GM21723 (cell line): ENCODE results near the gene TMPRSS5.
A peak's percentile ranks its signal among the peaks of the same experiment; 100 is the strongest.
"Not testable (repeated sequence)": the region's sequence is repeated elsewhere in the genome, so short reads cannot be mapped to it uniquely, and the experiment has no call there.

Experiments
- ATAC-seq: cut with Tn5 transposase; IDR thresholded peaks from one replicate; pipeline ENCODE4 v1.9.1; 2021; ENCODE audit warnings: mild to moderate bottlenecking, moderate library complexity; ENCODE audit not compliant: unreplicated experiment

TMPRSS5 gene

DNA sequence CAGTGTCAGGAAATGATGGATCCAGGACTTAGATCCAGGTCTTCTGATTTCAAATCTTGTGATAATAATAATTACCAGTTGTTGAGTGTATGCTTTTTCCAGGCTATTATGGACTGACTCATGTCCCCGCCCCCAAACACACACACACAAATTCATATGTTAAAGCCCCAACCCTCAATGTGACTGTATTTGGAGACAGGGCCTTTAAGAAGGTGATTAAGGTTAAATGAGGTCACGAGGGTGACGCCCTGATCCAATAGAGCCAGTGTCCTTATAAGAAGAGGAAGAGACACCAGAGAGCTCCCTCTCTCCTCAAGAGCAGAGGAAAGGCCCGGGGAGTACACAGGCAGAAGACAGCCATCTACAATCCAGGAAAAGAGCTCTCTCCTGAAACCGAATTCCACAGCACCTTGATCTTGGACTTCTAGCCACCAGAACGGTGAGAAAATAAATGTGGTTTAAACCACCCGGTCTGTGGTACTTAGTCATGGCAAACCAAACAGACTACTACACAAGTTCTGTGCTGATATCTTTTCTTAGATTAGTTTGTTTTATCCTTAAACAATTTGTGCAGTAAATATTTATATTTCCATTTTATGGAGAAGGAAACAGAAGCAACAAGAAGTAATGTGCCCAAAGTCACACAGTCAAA, 8.2 kb downstream of the TMPRSS5 start:
- ATAC-seq = no peak

GRCh38 chr11:113697111-113697510, 9.0 kb downstream of the TMPRSS5 start:
- no peak for ATAC-seq

GRCh38 chr11:113695207-113695606, 10.9 kb downstream of the TMPRSS5 start:
- ATAC-seq = no peak

- no peak for ATAC-seq
These were observed 11.7 kb downstream of the TMPRSS5 start for GRCh38 chr11:113694390-113694789.

DNA sequence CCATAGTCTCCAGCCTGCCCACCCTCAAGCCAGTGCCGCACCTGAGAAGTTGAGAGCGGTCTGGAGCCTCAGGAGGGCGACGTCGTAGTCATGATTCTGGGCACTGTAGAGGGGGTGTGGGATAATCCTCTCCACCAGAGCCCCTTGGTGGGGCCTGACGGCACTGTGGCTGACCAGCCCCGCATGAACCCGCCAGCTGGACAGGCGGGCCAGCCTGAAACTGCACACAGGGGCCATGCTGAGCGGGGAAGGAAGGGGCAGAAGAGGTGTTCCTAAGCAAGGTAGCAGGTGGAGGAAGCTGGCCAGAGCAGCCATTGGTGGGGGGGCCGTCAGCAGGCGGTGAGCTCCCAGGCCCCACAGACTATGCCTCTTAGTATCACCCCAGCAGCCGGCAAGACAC, 13.1 kb downstream of the TMPRSS5 start:
- no peak for ATAC-seq

GRCh38 chr11:113690619-113691569, 15.2 kb downstream of the TMPRSS5 start:
- ATAC-seq = no peak

GRCh38 chr11:113689768-113690618, 16.1 kb downstream of the TMPRSS5 start:
- no peak for ATAC-seq

GRCh38 chr11:113685654-113686359, 20.3 kb downstream of the TMPRSS5 start:
- no peak for ATAC-seq

- ATAC-seq = no peak
These were observed 21.6 kb downstream of the TMPRSS5 start for GRCh38 chr11:113684496-113684895.

- ATAC-seq = no peak
These were observed 22.5 kb downstream of the TMPRSS5 start for GRCh38 chr11:113683481-113684046.

GRCh38 chr11:113681711-113682413, 24.2 kb downstream of the TMPRSS5 start:
- ATAC-seq = no peak

- ATAC-seq = no peak
These were observed 24.8 kb downstream of the TMPRSS5 start for GRCh38 chr11:113681282-113681681.

DNA sequence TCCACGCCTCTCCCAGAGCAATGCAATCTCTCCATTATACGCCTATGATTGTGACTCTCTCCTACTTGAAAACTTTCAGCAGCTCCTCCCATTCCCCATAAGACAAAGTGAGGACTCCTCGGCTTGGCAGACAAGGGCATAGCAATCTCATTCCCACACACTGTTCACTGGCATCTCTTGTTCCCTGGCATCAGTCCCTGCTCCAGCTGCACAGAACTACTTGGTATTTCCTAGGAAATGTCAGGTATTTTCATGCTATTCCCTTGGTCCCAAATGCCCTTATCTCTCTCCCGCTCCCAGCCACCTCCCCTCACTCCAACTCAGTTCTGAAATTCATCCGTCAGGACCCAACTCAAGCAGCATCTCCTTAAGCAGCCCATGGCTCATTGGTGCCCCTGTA, 28.4 kb downstream of the TMPRSS5 start:
- no peak for ATAC-seq

- peak; percentile 15 for ATAC-seq
These were observed 30.5 kb downstream of the TMPRSS5 start for GRCh38 chr11:113675565-113675964.

- ATAC-seq = peak; percentile 93
These were observed 31.0 kb downstream of the TMPRSS5 start for GRCh38 chr11:113675003-113675561.

GRCh38 chr11:113674397-113674685, 31.8 kb downstream of the TMPRSS5 start:
- ATAC-seq = no peak

DNA sequence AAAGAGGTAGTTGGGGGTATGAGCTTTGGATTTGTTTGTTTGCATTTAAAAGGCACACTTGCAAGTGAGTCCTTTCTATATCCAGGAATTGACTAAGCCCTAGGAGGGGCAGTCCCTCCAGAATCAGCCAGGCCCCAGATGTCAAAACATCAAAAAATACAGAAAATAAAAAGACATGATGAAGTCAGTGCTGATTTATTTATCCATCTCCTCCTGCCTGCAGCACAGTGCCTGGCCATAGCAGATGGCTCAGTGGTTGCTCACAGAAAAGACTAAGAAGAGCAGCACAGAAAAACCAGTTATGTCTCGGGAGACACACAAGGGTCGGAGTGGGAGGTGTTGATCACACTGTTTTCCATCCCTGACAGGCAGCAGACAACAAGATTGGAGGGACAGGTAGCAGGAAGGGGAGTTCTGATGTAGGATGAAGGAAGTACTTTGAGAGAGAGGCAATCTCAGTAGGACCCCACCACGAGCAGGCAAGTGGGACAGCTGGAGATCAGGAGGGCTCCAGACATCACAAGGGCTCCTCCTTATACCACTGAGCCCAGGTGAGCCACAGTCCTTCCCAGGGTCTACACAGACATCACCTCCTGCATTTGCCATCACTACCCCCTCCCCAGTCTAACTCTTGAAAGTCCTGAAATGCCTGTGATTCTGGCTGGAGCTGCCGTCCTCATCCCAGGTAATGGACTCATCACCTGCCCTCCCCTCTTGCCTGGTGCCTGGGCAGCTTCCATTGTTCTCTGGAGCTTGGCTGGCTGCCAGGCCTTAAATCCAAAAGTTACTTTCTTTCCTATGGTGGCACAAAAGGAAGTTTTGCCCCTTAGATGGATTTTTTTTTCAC, 32.3 kb downstream of the TMPRSS5 start:
- no peak for ATAC-seq

GRCh38 chr11:113671914-113672313, 34.2 kb downstream of the TMPRSS5 start:
- ATAC-seq = not testable (repeated sequence)

DNA sequence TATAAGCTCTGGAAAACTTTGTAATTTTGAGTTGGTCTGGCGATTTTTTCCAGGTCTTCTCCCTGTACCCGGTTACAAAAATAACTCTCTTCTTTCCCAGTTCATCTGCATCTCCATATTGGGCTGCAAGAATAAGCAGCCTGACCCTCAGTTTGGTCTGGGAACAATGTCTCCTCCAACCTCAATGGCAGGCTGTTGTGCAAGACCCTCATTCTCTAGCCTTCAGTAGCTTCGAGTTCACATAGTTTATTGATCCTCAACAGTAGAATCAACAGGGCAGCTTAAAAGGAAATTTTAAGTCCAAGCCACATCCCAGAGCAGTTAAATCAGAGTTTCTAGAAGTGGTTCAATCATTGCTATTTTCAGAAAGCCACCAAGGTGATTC, 35.3 kb downstream of the TMPRSS5 start:
- ATAC-seq = no peak
